Smooth muscle cell (in vitro differentiated cells): ENCODE results near the gene C16orf90. TPM values are rescaled to one million over a fixed set of nuclear protein-coding genes. Genes with fewer than 3 reads are reported as not detected.

Experiments
- DNase-seq: peaks from one replicate; lab custom pipeline; 2025; ENCODE audit not compliant: unreplicated experiment; lab: John Stamatoyannopoulos, UW
- H2AFZ ChIP-seq: fragments of 200-600 bp; sonication (generic); 2 replicates; pipeline ENCODE4 v1.6.0; 2016; ENCODE audit warnings: antibody characterized with exemption, low read depth, mild to moderate bottlenecking
- H3F3A ChIP-seq: fragments of 200-600 bp; sonication (generic); 2 replicates; pipeline ENCODE4 v1.6.0; 2017; ENCODE audit warnings: antibody characterized with exemption, low read depth
- H3K27ac ChIP-seq: fragments of 200-600 bp; sonication (generic); 2 replicates; pipeline ENCODE4 v1.5.1; 2016; ENCODE audit warnings: low read depth, mild to moderate bottlenecking
- H3K27me3 ChIP-seq: fragments of 200-600 bp; sonication (generic); 2 replicates; pipeline ENCODE4 v1.6.1; 2016; ENCODE audit warnings: low read depth, mild to moderate bottlenecking
- H3K36me3 ChIP-seq: fragments of 200-600 bp; sonication (generic); 2 replicates; pipeline ENCODE4 v1.5.1; 2016; ENCODE audit warnings: low read depth
- H3K4me1 ChIP-seq: fragments of 200-600 bp; sonication (generic); 2 replicates; pipeline ENCODE4 v1.5.1; 2016; ENCODE audit warnings: low read depth
- H3K4me2 ChIP-seq: fragments of 200-600 bp; sonication (generic); 2 replicates; pipeline ENCODE4 v1.6.0; 2016; ENCODE audit warnings: mild to moderate bottlenecking
- H3K4me3 ChIP-seq: fragments of 200-600 bp; sonication (generic); 2 replicates; pipeline ENCODE4 v1.5.1; 2016; ENCODE audit warnings: mild to moderate bottlenecking
- H3K79me2 ChIP-seq: fragments of 200-600 bp; sonication (generic); 2 replicates; pipeline ENCODE4 v1.6.0; 2016; ENCODE audit warnings: low read depth, mild to moderate bottlenecking
- H3K9ac ChIP-seq: fragments of 200-600 bp; sonication (generic); 2 replicates; pipeline ENCODE4 v1.6.0; 2016; ENCODE audit warnings: low read depth
- H3K9me3 ChIP-seq: fragments of 200-600 bp; sonication (generic); replicated peaks from 2 replicates; pipeline ENCODE4 v1.5.1; 2016; ENCODE audit warnings: low read depth
- H4K20me1 ChIP-seq: fragments of 200-600 bp; sonication (generic); 2 replicates; pipeline ENCODE4 v1.6.0; 2016; ENCODE audit warnings: low read depth
- CTCF ChIP-seq: fragments of 200-600 bp; sonication (generic); IDR thresholded peaks from 2 replicates; pipeline ENCODE4 v1.5.1; 2017; ENCODE audit warnings: borderline replicate concordance, mild to moderate bottlenecking, antibody characterized with exemption; ENCODE audit not compliant: insufficient read depth, poor library complexity, severe bottlenecking
- WGBS: methylation state at CpG from one replicate; pipeline ENCODE4 v1.1.7; 2016; ENCODE audit warnings: low lambda C conversion rate; 5-methylcytosine and 5-hydroxymethylcytosine counted together
- polyA plus RNA-seq: library from polyadenylated mRNA; unstranded; fragments of >200 nt; fragmentation: Nextera tagmentation; extraction: Ambion mirVana; gene quantifications from 2 replicates; pipeline ENCODE4 v1.2.1, GENCODE V29; 2016
- total RNA-seq: library from RNA; depleted of rRNA; stranded (reverse); fragments of >200 nt; gene quantifications from 2 replicates; pipeline ENCODE4 v1.2.3, GENCODE V29; 2014

C16orf90 gene
- total RNA-seq (not detected in 2 replicates), polyA plus RNA-seq (not detected in 2 replicates)

GRCh38 chr16:3495176-3495575, at the start of gene C16orf90:
TSS of gene C16orf90 (minus strand) at chr16:3495489. CDS start at chr16:3495421, 68 bp downstream.
- Histone ChIP-seq H3F3A (no peaks in the 10 kb centered on the region), H3K4me1 (no peaks in the 10 kb centered on the region), H3K36me3 (no peaks in the 10 kb centered on the region), H3K27ac (no peak within 1 kb of the TSS), H3K4me3 (no peak within 1 kb of the TSS), H3K27me3 (no peaks in the 10 kb centered on the region), H3K9me3 (no peaks in the 10 kb centered on the region), H3K4me2 (no peak within 1 kb of the TSS), H4K20me1 (no peaks in the 10 kb centered on the region), H3K9ac (no peak within 1 kb of the TSS), H2AFZ (no peak within 1 kb of the TSS), H3K79me2 (no peaks in the 10 kb centered on the region)
- 96% methylated on average over 3 of the region's 3 CpGs for WGBS
- TF ChIP-seq CTCF = no peak
- DNase-seq = no peak

GRCh38 chr16:3542601-3543373, 47.5 kb upstream of the C16orf90 start:
- Histone ChIP-seq H3K4me3 (no peak overlapping the region), H3K4me2 (no peak overlapping the region), H3K9me3 (no peaks in the 10 kb centered on the region), H2AFZ (no peak overlapping the region), H3K79me2 (no peaks in the 10 kb centered on the region), H3K4me1 (no peaks in the 10 kb centered on the region), H3K27ac (no peak overlapping the region), H3F3A (no peaks in the 10 kb centered on the region), H3K36me3 (no peaks in the 10 kb centered on the region), H3K27me3 (no peaks in the 10 kb centered on the region), H4K20me1 (no peaks in the 10 kb centered on the region), H3K9ac (no peak overlapping the region)
- WGBS = 86% methylated on average over 6 of the region's 6 CpGs
- TF ChIP-seq CTCF = no peak
- no peak for DNase-seq

GRCh38 chr16:3541527-3542155, 46.4 kb upstream of the C16orf90 start:
- no peak overlapping the region for H3K4me2 ChIP-seq
- no peaks in the 10 kb centered on the region for H3K4me1 ChIP-seq
- peaks cover 4% of the 10 kb centered on the region for H3K36me3 ChIP-seq
- TF ChIP-seq CTCF = no peak
- 88% methylated on average over 13 of the region's 13 CpGs for WGBS
- H3K27ac ChIP-seq = no peak overlapping the region
- no peaks in the 10 kb centered on the region for H4K20me1 ChIP-seq
- DNase-seq = no peak
- no peak overlapping the region for H3K4me3 ChIP-seq
- no peak overlapping the region for H3K9ac ChIP-seq
- no peak overlapping the region for H2AFZ ChIP-seq
- no peaks in the 10 kb centered on the region for H3K9me3 ChIP-seq
- no peaks in the 10 kb centered on the region for H3K27me3 ChIP-seq
- no peaks in the 10 kb centered on the region for H3F3A ChIP-seq
- no peaks in the 10 kb centered on the region for H3K79me2 ChIP-seq
